ENCODE measurements around the gene KL.

KL gene

DNA sequence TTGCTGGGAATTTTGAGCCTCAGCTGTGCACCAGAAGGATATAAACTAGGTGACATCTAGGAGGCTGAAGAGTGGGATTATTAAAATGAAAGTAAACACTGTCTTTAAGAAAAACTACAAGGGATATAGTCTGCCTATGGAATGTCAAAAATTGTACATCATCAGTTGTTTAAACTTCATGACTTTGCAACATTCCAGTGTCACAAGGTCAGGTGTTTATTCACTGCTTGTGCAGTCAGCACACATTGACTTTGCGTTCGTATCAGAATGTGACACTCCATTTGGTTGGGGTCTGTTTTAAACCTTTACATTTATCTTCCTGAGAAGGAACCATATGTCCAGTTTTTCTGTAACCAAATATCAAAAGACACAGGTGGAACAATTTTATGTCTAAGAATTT lies 85.6 kb downstream of the KL start:
- H3K27ac ChIP-seq: no peak overlapping the region
- H3K36me3 ChIP-seq: no peaks in the 10 kb centered on the region
- H3K4me3 ChIP-seq (ENCODE audit: low read depth, low read length): no peak overlapping the region
- H3K27me3 ChIP-seq (ENCODE audit: insufficient read depth, low read depth, severe bottlenecking): no peaks in the 10 kb centered on the region
- H3K9me3 ChIP-seq (ENCODE audit: severe bottlenecking): no peaks in the 10 kb centered on the region
- TF ChIP-seq, protein P1, sequence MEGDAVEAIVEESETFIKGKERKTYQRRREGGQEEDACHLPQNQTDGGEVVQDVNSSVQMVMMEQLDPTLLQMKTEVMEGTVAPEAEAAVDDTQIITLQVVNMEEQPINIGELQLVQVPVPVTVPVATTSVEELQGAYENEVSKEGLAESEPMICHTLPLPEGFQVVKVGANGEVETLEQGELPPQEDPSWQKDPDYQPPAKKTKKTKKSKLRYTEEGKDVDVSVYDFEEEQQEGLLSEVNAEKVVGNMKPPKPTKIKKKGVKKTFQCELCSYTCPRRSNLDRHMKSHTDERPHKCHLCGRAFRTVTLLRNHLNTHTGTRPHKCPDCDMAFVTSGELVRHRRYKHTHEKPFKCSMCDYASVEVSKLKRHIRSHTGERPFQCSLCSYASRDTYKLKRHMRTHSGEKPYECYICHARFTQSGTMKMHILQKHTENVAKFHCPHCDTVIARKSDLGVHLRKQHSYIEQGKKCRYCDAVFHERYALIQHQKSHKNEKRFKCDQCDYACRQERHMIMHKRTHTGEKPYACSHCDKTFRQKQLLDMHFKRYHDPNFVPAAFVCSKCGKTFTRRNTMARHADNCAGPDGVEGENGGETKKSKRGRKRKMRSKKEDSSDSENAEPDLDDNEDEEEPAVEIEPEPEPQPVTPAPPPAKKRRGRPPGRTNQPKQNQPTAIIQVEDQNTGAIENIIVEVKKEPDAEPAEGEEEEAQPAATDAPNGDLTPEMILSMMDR (IDR thresholded peaks at IDR 0.05; ENCODE audit: low read depth, low read length): no peak
- no peak for DNase-seq

DNA sequence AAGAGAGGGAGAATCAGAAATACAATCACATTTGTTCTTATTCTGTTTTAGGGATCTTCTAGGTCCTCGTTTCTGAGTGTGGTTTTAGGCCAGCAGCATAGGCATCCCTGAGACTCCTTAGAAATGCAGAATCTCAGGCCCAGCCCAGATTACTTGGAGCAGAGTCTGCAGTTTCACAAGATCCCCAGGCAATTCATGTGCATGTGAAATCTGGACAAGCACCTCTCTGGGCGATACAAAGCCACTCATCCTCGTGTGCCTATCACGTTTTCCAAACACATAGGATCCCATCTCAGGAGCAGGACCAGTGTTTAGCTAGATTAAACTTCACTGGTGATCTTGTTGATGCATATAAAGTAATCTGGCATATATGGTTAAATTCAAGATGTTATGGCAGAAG lies 87.2 kb downstream of the KL start:
- DNase-seq: no peak
- Histone ChIP-seq H3K4me3 (ENCODE audit: low read depth, low read length) (no peak overlapping the region), H3K27me3 (ENCODE audit: insufficient read depth, low read depth, severe bottlenecking) (no peaks in the 10 kb centered on the region), H3K9me3 (ENCODE audit: severe bottlenecking) (no peaks in the 10 kb centered on the region), H3K27ac (no peak overlapping the region), H3K36me3 (no peaks in the 10 kb centered on the region)
- TF ChIP-seq, protein P1 (IDR thresholded peaks at IDR 0.05; ENCODE audit: low read depth, low read length): no peak

DNA sequence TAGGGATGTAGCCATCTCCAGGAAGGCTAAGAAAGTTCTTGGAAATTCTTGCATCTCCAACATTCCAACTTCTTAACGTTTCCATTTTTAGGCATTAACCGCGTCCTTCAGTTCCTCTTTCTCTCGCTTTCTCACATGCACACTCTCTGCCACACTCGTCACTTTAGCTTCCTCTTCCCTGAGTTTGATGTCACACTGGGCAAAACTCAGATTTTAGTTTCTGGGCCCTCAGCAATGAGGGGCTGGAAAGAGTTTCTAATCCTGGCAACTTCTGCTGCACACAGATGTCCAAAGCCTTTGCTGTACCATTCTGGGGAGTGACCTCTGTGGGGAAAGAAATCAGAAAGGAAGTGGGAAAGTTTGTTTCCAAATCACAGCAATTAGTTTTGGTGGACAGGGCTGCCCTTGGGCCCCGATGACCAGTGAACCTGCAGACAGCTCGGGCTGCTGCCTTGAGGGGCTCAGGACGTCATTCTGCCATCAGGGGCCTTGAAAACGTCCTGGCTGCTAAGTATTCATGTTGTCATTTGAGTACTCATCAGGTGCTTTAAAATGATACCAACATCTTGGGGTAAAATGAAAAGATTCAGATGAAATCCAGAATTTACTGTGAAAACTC lies 89.3 kb downstream of the KL start:
- no peaks in the 10 kb centered on the region for H3K9me3 ChIP-seq (ENCODE audit: severe bottlenecking)
- DNase-seq: no peak
- H3K36me3 ChIP-seq: no peaks in the 10 kb centered on the region
- no peaks in the 10 kb centered on the region for H3K27me3 ChIP-seq (ENCODE audit: insufficient read depth, low read depth, severe bottlenecking)
- TF ChIP-seq, protein P1 (IDR thresholded peaks at IDR 0.05; ENCODE audit: low read depth, low read length): no peak
- no peak overlapping the region for H3K4me3 ChIP-seq (ENCODE audit: low read depth, low read length)
- no peak overlapping the region for H3K27ac ChIP-seq

DNA sequence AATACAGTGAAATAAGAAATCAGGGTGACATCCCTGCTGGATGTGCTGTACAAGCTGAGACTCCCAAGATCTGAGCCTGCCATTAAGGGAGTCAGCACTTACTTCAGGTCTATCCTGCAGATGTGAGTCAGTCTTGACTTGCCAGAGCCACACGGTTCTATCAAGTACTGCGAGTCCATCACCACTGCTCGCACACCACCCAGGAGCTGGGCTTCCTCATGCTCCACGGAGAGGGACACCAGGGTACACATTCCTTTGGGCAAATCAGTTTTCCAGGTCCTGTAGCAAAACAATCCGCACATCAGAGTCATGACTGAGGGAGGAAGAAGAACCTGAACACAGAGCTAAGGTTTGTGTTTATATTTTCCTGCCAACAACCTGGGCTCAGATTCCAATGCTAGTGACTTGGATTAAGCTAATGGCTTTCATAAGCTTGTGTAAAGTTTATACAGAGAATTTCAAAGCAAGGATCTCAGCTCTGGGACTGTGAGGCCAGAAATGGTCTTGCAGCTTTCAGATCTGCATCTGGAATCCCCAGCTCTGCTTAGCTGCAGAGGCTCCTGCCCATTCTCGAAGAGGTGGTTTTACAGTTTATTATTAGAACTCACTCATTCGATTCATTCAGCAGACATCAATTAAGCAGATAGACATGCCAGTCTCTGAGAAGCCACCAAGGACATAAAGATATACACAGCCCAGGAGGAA lies 90.6 kb downstream of the KL start:
- H3K4me3 ChIP-seq (ENCODE audit: low read depth, low read length): no peak overlapping the region
- H3K27me3 ChIP-seq (ENCODE audit: insufficient read depth, low read depth, severe bottlenecking): no peaks in the 10 kb centered on the region
- no peaks in the 10 kb centered on the region for H3K36me3 ChIP-seq
- H3K9me3 ChIP-seq (ENCODE audit: severe bottlenecking): no peaks in the 10 kb centered on the region
- no peak for DNase-seq
- TF ChIP-seq, protein P1 (IDR thresholded peaks at IDR 0.05; ENCODE audit: low read depth, low read length): no peak
- H3K27ac ChIP-seq: no peak overlapping the region

DNA sequence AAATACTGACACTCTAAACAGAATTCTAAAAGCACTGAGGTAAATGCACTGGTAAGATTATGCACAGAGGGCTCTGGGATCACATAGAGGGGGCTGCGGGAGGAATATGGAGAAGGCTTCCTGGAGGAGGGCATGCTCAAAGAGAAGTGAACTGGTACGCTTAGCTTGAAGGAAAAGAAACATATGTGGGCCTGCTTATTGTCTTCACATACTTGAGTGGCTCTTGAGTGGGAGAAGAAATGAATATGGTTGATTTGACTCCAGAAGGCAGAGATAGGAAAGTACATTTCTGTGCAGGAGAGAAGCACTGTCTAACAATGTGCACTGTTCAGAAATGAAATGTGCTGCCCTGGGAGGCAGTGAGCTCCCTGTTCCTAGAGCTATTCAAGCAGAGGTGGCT lies 91.1 kb downstream of the KL start:
- H3K4me3 ChIP-seq (ENCODE audit: low read depth, low read length): no peak overlapping the region
- TF ChIP-seq, protein P1 (IDR thresholded peaks at IDR 0.05; ENCODE audit: low read depth, low read length): no peak
- no peak overlapping the region for H3K27ac ChIP-seq
- DNase-seq: no peak
- no peaks in the 10 kb centered on the region for H3K36me3 ChIP-seq
- no peaks in the 10 kb centered on the region for H3K9me3 ChIP-seq (ENCODE audit: severe bottlenecking)
- H3K27me3 ChIP-seq (ENCODE audit: insufficient read depth, low read depth, severe bottlenecking): no peaks in the 10 kb centered on the region

Measured in WERI-Rb-1 (cell line).